Measurements from ENCODE around the gene EDEM3. TPM values are rescaled to one million over a fixed set of nuclear protein-coding genes. Genes with fewer than 3 reads are reported as not detected.

Gene EDEM3
- total and polyA plus RNA-seq, 2 of the 8 experiments (the other 6 are each of a cell fraction or from before 2014, with no cell fraction given) = 1.6 to 14.0 TPM

- TF ChIP-seq CHD7 (IDR thresholded peaks at IDR 0.05; ENCODE audit: insufficient replicate concordance, low read length) (no peak), SRF (IDR thresholded peaks at IDR 0.05; ENCODE audit: low read depth, low read length) (no peak), TEAD4 (IDR thresholded peaks at IDR 0.05; ENCODE audit: low read depth, low read length) (no peak), BACH1 (IDR thresholded peaks at IDR 0.05; ENCODE audit: low read length) (no peak), SP1 (IDR thresholded peaks at IDR 0.05; ENCODE audit: low read depth, low read length) (no peak), MAFK (IDR thresholded peaks at IDR 0.05; ENCODE audit: low read depth, low read length) (no peak), SIX5 (IDR thresholded peaks at IDR 0.05; ENCODE audit: low read depth, low read length) (no peak), CTBP2 (IDR thresholded peaks at IDR 0.05; ENCODE audit: borderline replicate concordance, insufficient read depth, insufficient read length, low read length) (no peak), CBX8 (IDR thresholded peaks at IDR 0.05; ENCODE audit: borderline replicate concordance, low read depth, low read length) (no peak), HDAC2 (IDR thresholded peaks at IDR 0.05; ENCODE audit: borderline replicate concordance in 1 of 2, low read depth in 2 of 2, low read length in 2 of 2) (no peak), BCL11A (IDR thresholded peaks at IDR 0.05; ENCODE audit: low read depth in 2 of 2, low read length in 2 of 2) (no peak), SP2 (IDR thresholded peaks at IDR 0.05; ENCODE audit: low read length) (no peak), GABPA (IDR thresholded peaks at IDR 0.05; ENCODE audit: borderline replicate concordance, insufficient read depth, low read length) (no peak)
Observed at GRCh38 chr1:184669391-184669790, 85.3 kb downstream of the EDEM3 start (continued).

Data from H1 (cell line).